NCI-H1048 (cell line): Measurements from ENCODE around the gene MAST3.
A peak's percentile ranks its signal among the peaks of the same experiment; 100 is the strongest.
"Not testable (repeated sequence)": the region's sequence is repeated elsewhere in the genome, so short reads cannot be mapped to it uniquely, and the experiment has no call there.

Experiments used
- DNase-seq: peaks from one replicate; lab custom pipeline; 2025; lab: John Stamatoyannopoulos, UW

Gene MAST3

DNA sequence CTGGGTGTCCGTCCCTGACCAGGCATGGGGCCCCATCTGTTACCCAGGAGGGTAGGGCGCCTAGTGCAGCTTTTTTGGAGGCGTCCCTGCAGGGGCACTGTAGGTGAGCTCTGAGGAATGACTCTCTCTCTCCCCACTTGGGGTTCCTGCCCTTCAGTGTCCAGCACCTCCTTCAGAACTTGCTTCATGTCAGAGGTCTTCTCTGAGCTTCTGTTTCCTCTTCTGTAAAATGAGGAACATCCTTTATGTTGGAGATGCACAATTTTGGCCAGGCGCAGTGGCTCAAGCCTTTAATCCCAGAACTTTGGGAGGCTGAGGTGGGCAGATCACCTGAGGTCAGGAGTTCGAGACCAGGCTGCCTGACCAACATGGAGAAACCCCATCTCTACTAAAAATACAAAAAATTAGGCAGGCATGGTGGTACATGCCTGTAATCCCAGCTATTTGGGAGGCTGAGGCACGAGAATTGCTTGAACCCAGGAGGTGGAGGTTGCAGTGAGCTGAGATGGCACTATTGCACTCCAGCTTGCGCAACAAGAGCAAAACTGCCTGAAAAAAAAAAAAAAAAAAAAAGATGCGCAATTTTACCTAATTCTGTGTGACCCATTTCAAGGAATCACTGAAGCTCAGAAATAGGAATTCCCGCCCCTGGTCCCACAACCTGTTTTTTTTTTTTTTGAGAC lies 40.2 kb downstream of the MAST3 start:
- no peak for DNase-seq

GRCh38 chr19:18140473-18140872 lies 42.9 kb downstream of the MAST3 start:
- no peak for DNase-seq

DNA sequence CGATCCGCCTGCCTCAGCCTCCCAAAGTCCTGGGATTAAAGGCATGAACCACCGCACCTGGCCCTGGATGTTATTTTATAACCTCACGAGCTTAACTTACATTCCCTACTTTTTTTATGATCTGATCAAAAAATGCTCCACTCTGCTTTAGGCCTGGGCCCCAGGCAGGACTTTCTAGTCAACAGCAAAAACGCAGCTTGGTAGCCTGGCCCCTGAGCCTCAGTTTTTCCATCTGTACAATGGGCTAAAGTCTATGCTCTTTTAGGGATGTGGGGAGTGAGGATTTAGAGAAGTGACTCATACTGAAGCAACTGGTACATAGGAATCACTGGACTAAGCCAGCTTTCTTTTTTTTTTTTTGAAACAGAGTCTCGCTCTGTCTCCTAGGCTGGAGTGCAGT lies 43.5 kb downstream of the MAST3 start:
- DNase-seq: no peak

DNA sequence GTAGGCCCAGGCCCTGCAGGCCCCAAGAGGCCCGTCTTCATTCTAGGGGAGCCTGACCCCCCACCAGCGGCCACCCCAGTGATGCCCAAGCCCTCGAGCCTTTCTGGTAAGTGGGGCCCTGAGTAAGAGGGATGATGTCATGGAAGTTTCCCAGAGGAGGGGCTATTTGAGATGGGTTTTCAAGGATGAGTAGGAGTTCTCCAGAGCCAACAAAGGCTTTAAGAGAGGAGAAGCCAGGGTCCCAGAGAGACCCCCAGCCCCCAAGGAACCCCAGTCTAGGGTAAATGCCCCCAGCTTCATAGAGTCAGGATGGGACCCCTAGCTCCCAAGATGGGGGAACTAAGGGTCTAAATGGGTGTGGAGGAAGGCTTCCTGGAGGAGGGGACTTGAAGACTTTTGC lies 46.3 kb downstream of the MAST3 start:
- no peak for DNase-seq

- no peak for DNase-seq
Measured at GRCh38 chr19:18144361-18144760, 46.8 kb downstream of the MAST3 start.

DNA sequence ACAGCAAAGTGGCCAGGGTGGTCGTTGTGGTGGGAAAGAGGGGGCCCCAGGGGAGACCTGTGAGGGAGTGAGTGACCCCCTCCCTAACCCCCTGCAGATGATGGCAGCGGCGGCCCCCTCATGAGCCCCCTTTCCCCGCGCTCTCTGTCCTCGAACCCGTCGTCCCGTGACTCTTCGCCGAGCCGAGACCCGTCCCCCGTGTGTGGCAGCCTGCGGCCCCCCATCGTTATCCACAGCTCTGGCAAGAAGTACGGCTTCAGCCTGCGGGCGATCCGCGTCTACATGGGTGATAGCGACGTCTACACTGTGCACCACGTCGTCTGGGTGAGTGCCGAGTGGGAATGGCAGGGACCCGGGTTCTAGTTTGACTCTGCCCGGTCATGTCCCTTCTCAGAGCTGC lies 47.3 kb downstream of the MAST3 start:
- DNase-seq: no peak

DNA sequence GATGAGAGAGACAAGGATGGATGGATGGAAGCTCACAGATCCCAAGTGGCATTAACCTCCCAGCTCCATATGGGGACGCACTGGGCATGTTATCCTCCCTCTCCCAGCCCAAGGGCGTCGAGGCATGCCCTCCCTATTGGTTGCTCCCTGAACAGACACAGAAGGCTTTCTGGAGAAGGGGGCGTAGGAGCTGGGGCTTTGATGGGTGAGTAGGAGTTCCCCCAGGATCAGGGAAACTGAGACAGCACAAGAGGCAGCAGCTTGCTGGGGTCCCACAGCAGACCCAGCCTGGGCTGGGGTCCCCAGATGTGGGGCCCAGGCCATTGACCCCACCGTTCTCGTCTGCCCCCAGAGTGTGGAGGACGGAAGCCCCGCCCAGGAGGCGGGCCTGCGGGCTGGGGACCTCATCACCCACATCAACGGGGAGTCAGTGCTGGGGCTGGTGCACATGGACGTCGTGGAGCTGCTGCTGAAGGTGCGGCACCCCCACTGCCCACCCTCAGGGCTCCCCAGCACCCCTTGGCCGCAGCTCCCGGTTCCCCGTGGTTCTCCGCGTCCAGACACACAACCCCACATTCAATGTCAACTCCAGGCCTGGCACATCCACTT lies 47.9 kb downstream of the MAST3 start:
- no peak for DNase-seq

DNA sequence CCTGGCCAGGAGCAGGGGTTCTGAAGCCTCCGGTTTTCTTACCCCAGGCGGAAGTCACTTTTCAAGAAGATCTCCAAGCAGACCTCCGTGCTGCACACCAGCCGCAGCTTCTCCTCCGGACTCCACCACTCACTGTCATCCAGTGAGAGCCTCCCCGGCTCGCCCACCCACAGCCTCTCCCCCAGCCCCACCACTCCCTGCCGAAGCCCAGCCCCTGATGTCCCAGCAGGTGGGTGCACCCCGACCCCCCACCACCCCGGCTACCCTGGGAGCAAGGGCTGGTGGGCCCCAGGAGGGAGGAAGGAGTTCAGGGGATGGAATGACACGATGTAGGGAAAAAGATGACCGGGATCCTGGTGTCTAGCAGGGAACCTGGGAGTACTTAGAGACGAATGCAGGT lies 49.8 kb downstream of the MAST3 start:
- no peak for DNase-seq

DNA sequence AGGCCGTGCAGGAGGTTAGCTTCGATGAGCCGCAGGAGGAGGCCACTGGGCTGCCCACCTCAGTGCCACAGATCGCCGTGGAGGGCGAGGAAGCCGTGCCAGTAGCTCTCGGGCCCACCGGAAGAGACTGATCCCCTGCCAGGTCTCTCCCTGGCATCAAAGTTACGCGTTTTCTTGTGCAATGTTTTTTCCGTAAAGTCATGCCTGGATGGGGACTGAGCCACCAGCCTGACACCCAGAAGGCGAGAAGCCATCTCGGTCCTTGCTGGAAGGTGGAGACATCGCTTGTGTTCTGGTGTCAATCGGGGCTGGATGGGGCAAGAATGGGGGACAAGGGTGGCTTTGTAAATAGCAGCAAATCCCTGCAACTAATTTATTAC lies 52.0 kb downstream of the MAST3 start:
- no peak for DNase-seq

DNA sequence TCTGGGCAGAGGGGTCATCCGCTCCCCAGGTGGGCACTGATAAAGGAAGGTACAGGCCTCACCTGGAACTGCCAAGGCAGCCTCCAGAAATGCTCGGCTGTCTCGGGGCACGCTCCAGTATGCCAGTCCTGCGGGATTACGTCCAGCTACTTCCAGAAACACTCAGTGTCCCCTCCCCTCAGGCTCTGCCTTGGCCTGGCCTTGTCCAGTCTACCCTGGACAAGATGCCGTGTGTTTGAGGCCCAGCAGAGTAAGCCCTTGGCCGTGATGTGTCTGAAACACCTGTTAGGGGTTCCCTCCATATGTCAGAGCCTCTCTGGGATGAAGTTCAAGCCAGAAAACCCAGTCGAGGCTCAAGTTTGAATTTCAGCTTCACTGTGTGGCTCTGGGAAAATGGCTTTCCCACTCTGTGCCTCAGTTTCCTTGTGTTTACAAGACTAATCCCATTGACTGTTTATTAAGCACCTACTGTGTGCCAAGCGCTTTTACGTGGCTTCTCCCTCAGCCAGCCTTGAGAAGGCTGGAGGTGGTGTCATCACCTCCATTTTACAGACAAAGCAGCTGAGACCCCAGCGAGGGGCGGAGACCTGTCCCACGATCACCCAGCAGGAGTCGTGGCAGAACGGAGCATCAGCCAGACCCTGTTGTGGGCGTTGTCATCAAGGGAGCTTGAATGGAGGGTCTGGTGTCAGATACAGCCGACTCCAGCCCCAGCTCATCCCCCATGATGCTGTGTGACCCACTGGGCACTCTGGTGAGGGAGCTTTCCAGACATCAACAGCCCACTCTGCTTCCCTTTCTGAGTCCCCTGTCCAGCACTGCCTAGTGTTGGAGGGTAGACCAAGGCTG lies 53.4 kb downstream of the MAST3 start:
- DNase-seq: no peak

DNA sequence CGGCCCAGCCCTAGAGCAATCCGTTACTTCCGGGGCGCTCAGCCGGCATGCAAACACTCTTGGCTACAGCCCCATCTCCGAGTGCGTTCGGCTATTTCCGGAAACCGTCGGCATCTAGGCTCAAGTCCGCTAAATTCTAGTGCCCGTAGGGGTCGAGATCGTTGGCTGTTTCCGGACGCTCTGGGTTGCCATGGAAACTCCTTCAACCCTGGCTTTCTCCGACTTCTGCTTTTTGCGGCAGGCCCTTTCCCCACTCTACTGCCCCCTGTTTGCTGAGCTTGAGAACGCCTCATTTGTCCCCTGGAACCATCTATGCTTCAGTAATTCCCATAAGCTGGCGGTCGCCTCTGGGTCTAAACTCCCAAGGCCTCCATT lies 54.9 kb downstream of the MAST3 start:
- DNase-seq: peak; percentile 92

- peak; percentile 91 for DNase-seq
Measured at GRCh38 chr19:18152817-18153555, 55.4 kb downstream of the MAST3 start, which contains the start of gene PIK3R2. TSS of gene PIK3R2 (plus strand) at chr19:18153163. CDS start at chr19:18155880, 2,717 bp downstream.

- DNase-seq: no peak
Measured at GRCh38 chr19:18153556-18154134, 56.1 kb downstream of the MAST3 start.

DNA sequence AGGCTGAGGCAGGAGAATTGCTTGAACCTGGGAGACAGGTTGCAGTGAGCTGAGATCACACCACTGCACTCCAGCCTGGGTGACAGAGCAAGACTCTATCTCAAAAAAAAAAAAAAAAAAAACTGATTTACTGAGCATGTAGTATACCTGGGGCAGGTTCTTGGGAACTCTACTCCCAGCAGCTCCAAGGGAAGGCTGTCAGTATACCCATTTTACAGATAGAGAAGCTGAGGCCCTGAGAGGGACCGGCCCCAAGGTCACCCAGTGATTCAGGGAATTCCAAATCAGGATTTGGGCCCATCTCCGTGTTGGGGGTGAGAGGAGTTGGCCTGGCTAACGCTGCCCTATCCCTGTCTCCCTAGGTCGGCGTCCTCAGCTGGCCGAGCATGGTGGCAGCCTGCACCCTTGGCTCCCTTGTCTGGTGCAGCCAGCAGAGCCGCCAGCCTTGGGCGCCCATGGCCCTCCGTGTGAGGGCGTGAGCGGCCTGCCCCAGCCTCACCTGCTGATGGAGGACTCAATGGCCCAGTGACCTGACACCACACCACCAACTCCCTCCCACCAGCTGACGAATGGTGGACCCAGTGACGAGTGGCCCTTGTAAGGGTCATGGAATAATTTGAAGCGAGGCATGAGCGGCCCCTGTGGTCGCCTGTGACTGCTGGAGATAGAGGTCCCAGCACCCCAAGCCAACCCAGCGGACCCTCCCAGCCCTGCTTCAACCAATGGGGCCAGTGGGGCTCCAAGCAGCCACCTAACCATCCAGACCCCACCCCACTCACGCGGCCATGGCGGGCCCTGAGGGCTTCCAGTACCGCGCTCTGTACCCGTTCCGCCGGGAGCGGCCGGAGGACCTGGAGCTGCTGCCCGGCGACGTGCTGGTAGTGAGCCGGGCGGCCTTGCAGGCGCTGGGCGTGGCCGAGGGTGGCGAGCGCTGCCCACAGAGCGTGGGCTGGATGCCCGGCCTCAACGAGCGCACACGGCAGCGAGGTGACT lies 57.8 kb downstream of the MAST3 start:
- DNase-seq: no peak

DNA sequence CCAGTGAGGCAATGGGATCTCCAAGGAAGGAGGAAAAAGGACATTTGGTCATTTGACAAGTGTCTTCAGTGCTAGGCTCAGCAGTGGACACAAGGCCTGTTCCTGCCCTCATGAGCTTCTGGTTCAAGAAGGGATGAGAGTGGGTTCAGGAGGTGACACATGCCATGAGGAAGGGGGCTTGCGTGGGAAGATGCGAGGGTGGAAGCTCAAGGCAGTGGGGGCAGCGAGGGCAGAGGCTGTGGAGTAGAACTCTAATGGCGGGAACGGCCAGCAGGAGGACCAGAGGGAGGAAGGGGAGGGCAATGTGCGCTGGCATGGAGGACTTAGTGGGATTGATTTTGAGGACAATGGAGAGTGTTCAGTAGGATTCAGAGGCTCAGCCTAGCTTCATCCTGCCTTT lies 58.7 kb downstream of the MAST3 start:
- no peak for DNase-seq

- DNase-seq: no peak
Measured at GRCh38 chr19:18156841-18157464, 59.4 kb downstream of the MAST3 start.

DNA sequence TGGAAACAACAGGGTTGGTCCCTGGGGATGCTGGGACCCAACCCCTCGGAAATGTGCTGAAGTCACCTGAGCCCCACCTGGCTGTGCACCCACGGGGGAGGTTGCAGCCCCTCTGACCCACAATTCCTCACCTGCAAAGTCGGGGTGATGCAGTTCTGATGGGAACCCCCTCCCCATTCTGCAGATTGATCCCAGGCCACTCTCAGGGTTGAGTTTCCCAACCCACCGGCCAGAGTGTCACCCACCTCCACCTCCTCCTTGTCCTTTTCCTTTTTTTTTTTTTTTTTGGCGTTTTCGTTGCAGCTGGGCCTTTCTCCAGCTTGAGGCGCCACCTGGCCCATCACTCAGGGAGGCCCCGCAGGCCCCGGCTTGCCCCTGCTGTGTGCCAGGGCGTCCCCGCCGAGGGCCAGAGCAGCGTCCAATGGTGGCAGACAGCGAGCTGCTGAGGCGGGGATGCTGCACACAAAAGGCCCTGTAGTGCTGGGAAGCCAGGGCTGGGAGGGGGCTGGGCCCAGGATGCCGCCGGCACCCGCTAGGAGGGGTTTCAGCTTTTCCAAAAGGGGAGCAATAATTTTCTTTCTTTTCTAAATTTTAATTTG lies 60.0 kb downstream of the MAST3 start:
- DNase-seq: no peak

- no peak for DNase-seq
Measured at GRCh38 chr19:18158467-18158866, 60.9 kb downstream of the MAST3 start.

- DNase-seq: not testable (repeated sequence)
Measured at GRCh38 chr19:18159059-18159616, 61.6 kb downstream of the MAST3 start.

DNA sequence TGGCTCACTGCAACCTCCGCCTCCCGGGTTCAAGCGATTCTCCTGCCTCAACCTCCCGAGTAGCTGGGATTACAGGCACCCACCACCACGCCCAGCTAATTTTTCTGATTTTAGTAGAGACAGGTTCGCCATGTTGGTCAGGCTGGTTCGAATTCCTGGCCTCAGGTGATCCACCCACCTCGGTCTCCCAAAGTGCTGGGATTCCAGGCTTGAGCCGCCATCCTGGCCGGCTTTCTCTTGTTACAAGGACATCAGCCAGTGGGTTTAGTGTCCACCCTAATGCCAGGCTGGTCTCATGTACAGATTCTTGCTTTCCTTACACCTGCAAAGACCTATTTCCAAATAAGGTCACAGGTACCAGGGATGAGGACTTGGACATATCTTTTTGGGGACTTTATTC lies 62.2 kb downstream of the MAST3 start:
- no peak for DNase-seq
